NCI-H1092 treated with DMSO at 0.1 percent for 48 hours (cell line): ENCODE results near the gene ZBTB20.

ENCODE experiments used
- DNase-seq: peaks from one replicate; lab custom pipeline; 2025; lab: John Stamatoyannopoulos, UW

ZBTB20 gene

GRCh38 chr3:114872588-114872987 is 274.5 kb downstream of the ZBTB20 start:
- DNase-seq = no peak

- no peak for DNase-seq
Observed at GRCh38 chr3:114872050-114872449, 275.0 kb downstream of the ZBTB20 start.

GRCh38 chr3:114867835-114868503 is 279.1 kb downstream of the ZBTB20 start:
- no peak for DNase-seq

- no peak for DNase-seq
Observed at GRCh38 chr3:114867359-114867758, 279.7 kb downstream of the ZBTB20 start.

GRCh38 chr3:114866430-114866829 is 280.7 kb downstream of the ZBTB20 start:
- no peak for DNase-seq

- no peak for DNase-seq
Observed at GRCh38 chr3:114864970-114865369, 282.1 kb downstream of the ZBTB20 start.

GRCh38 chr3:114863848-114864247 is 283.2 kb downstream of the ZBTB20 start:
- DNase-seq = no peak

- DNase-seq = no peak
Observed at GRCh38 chr3:114861666-114862065, 285.4 kb downstream of the ZBTB20 start.

- no peak for DNase-seq
Observed at GRCh38 chr3:114860531-114860930, 286.6 kb downstream of the ZBTB20 start.

GRCh38 chr3:114858329-114858728 is 288.8 kb downstream of the ZBTB20 start:
- DNase-seq = peak; percentile 52

GRCh38 chr3:114857299-114857701 is 289.8 kb downstream of the ZBTB20 start:
- DNase-seq = peak; percentile 71

GRCh38 chr3:114856835-114857234 is 290.3 kb downstream of the ZBTB20 start:
- DNase-seq = peak; percentile 71

- no peak for DNase-seq
Observed at GRCh38 chr3:114855839-114856238, 291.2 kb downstream of the ZBTB20 start.

- DNase-seq = no peak
Observed at GRCh38 chr3:114852966-114853365, 294.1 kb downstream of the ZBTB20 start.

GRCh38 chr3:114850898-114851297 is 296.2 kb downstream of the ZBTB20 start:
- DNase-seq = no peak

GRCh38 chr3:114848643-114849350 is 298.3 kb downstream of the ZBTB20 start:
- peak; percentile 88 for DNase-seq

- DNase-seq = peak; percentile 88
Observed at GRCh38 chr3:114848082-114848481, 299.0 kb downstream of the ZBTB20 start.

- DNase-seq = no peak
Observed at GRCh38 chr3:114847564-114847963, 299.5 kb downstream of the ZBTB20 start.

GRCh38 chr3:114846779-114847178 is 300.3 kb downstream of the ZBTB20 start:
- no peak for DNase-seq

GRCh38 chr3:114846252-114846651 is 300.8 kb downstream of the ZBTB20 start:
- peak; percentile 69 for DNase-seq

- DNase-seq = no peak
Observed at GRCh38 chr3:114841515-114841914, 305.6 kb downstream of the ZBTB20 start.

GRCh38 chr3:114839476-114839875 is 307.6 kb downstream of the ZBTB20 start:
- DNase-seq = no peak

GRCh38 chr3:114838025-114838424 is 309.1 kb downstream of the ZBTB20 start:
- no peak for DNase-seq
